Hepatocyte (in vitro differentiated cells): ENCODE data around the gene TJP2.

Experiments
- CTCF ChIP-seq: fragments of 200-600 bp; sonication (generic); IDR thresholded peaks from 2 replicates; pipeline ENCODE4 v1.5.1; 2016; ENCODE audit warnings: antibody characterized with exemption, mild to moderate bottlenecking; ENCODE audit not compliant: poor library complexity
- EZH2 ChIP-seq: fragments of 200-600 bp; sonication (generic); IDR thresholded peaks from 2 replicates; pipeline ENCODE4 v1.6.1; 2016; ENCODE audit warnings: antibody characterized with exemption, mild to moderate bottlenecking, borderline replicate concordance

DNA sequence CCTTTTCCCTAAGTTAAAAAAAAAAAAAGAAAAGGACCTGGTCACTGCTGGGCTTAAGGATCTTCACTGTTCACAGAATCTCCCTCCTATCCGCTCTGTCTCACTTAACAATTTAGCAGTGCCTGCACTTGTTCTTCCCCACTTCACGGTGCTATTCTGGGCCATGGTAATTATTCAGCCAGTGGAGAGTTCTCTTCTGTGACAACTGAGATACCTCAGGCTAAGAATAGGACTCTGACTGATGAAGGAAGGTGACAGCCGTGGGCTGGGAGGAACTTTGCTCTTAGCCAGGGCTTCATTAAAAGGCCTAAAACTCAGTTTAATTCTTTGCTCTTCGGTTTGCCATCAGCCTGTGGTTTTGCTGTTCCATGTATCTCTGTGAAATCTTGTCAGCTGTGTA is 99.1 kb downstream of the TJP2 start:
- TF ChIP-seq CTCF (no peak), EZH2 (no peak)
